IPS DF 19.7 (cell line): ENCODE data around the gene PTGER2.

Experiments
- DNase-seq: peaks from one replicate; pipeline ENCODE4 v3.0.0-alpha.2; 2013; ENCODE audit warnings: low read depth, low spot score

PTGER2 gene

GRCh38 chr14:52313903-52314594, at the start of gene PTGER2:
Gene PTGER2, plus strand, starts transcription at chr14:52314312. Its CDS starts 237 bp downstream, at chr14:52314549.
- DNase-seq = no peak

- DNase-seq = no peak
Measured at GRCh38 chr14:52265253-52265652, 48.9 kb upstream of the PTGER2 start.

DNA sequence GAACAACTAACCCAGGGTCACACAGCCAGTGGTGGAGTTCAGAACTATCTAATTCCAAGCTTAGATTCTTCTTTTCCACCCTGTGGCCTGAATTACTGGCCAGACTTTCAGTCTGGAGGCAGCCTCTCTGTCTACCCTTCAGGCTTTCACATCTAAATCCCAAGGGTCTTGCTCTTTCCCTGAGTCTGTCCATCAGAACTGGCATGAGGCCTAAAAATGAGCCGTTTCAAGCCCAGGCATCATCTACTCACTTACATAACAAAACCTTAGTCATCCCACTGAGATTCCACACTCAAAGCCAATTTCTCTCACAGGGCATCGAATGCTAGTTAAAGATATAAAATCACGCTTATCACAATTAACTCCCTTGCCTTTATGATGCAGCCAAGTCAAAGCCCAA, 47.9 kb upstream of the PTGER2 start:
- no peak for DNase-seq

GRCh38 chr14:52266782-52267181, 47.3 kb upstream of the PTGER2 start:
- no peak for DNase-seq

DNA sequence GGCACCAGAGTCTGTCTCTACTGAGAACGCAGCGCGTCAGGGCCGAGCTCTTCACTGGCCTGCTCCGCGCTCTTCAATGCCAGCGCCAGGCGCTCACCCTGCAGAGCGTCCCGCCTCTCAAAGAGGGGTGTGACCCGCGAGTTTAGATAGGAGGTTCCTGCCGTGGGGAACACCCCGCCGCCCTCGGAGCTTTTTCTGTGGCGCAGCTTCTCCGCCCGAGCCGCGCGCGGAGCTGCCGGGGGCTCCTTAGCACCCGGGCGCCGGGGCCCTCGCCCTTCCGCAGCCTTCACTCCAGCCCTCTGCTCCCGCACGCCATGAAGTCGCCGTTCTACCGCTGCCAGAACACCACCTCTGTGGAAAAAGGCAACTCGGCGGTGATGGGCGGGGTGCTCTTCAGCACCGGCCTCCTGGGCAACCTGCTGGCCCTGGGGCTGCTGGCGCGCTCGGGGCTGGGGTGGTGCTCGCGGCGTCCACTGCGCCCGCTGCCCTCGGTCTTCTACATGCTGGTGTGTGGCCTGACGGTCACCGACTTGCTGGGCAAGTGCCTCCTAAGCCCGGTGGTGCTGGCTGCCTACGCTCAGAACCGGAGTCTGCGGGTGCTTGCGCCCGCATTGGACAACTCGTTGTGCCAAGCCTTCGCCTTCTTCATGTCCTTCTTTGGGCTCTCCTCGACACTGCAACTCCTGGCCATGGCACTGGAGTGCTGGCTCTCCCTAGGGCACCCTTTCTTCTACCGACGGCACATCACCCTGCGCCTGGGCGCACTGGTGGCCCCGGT, 46.4 kb upstream of the PTGER2 start, which contains the start of gene PTGDR:
TSS of gene PTGDR (plus strand) at position 198 of the 778 bp plus-strand sequence. CDS start at position 315, 117 bp downstream.
- no peak for DNase-seq

DNA sequence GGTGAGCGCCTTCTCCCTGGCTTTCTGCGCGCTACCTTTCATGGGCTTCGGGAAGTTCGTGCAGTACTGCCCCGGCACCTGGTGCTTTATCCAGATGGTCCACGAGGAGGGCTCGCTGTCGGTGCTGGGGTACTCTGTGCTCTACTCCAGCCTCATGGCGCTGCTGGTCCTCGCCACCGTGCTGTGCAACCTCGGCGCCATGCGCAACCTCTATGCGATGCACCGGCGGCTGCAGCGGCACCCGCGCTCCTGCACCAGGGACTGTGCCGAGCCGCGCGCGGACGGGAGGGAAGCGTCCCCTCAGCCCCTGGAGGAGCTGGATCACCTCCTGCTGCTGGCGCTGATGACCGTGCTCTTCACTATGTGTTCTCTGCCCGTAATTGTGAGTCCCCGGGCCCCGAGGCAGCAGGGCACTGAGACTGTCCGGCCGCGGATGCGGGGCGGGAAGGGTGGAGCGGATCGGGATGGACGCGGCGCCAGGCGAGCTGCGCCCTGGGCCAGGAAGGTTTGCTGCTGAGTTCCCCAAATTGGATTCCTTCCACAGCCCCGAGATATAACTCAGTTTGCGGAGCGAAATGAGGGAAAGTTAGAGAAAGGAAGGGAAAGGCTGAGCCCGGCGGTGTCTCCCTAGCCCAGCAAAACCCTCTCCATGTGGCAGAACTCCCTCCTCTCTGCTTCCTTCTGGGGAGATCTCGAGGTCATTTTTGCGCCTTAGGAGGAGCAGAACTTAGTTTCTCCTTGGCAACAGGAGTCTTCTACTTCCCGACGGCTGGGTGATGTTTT, 45.6 kb upstream of the PTGER2 start:
- no peak for DNase-seq

GRCh38 chr14:52269100-52269499, 45.0 kb upstream of the PTGER2 start:
- no peak for DNase-seq

- DNase-seq = no peak
Measured at GRCh38 chr14:52269982-52270381, 44.1 kb upstream of the PTGER2 start.

- DNase-seq = no peak
Measured at GRCh38 chr14:52271538-52271937, 42.6 kb upstream of the PTGER2 start.

DNA sequence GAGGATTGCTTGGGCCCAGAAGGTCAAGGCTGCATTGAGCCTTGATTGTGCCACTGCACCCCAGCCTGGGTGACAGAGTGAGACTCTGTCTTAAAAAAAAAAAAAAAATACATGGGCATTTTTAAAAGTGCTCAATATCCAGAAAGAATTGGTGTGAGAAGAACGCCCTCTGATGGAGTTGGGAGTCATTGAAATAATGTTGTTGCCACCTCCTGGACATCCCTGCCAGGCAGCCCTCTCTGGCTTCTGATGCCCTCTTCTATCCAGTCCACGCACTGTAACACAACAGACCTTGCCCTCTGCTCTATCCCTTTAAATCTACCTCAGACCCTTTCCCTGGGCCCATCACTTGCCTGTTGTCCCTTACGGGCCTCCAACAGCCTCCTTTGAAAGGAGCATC, 41.7 kb upstream of the PTGER2 start:
- DNase-seq = no peak

GRCh38 chr14:52275372-52275771, 38.7 kb upstream of the PTGER2 start:
- DNase-seq = no peak

- no peak for DNase-seq
Measured at GRCh38 chr14:52277552-52277951, 36.6 kb upstream of the PTGER2 start.

GRCh38 chr14:52279408-52279807, 34.7 kb upstream of the PTGER2 start:
- no peak for DNase-seq

GRCh38 chr14:52283099-52283498, 31.0 kb upstream of the PTGER2 start:
- DNase-seq = no peak

DNA sequence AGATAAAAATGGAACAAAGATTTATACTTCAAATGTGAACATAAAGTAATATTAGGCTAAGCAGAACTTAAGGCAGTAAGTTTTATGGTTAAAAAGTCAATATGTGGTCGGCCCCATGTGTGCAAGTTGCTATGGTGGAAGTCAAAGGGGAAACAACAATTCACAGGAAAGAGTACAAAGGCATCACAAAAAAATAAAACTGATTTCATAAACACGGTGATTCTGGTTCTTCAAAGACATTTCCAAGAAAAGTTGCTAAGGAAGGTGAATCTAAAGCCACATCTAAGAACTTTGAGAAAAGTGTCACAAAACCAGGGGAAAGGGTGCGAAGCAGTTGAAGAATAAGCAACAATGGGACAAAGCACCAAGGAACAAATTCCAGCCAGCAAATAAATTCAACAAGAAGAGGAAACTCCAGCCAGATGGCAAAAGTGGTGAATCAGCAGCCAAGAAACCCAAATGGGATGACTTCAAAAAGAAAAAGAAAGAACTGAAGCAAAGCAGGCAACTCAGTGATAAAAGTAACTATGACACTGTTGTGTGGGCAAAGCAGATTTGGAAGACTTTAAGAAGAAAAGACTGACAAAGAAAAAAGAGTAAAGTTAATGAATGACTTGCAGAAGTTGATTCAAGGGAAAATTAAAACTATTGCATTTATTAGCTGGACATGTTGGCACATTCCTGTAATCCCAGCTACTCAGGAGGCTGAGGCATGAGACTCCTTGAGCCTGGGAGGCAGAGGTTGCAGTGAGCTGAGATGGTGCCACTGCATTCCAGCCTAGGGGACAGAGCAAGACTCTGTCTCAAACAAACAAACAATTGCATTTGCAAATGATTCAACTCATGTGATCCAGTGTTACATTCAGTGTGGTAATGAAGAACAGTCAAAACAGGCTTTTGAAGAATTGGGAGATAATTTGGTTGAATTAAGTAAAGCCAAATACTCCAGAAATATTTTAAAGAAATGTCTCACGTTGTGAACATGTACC, 27.2 kb upstream of the PTGER2 start:
- DNase-seq = no peak

DNA sequence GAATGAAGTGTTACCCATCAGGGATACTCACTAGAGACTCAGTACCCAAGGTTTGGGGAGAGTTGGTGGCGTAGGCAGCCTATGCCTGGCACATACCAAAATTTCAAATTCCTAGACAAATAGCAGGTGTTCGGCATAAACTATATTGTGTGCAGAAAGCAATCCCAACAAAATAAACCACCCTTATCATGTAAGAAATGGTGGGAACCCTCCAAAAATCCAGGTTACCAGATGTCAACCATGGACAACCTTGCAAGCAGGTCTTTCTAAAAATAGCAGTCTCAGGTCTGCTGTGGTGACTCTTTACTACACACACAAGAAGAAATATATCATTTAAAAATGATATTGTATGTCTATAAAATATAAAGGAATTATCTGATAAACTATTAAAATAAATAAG, 17.7 kb upstream of the PTGER2 start:
- no peak for DNase-seq

DNA sequence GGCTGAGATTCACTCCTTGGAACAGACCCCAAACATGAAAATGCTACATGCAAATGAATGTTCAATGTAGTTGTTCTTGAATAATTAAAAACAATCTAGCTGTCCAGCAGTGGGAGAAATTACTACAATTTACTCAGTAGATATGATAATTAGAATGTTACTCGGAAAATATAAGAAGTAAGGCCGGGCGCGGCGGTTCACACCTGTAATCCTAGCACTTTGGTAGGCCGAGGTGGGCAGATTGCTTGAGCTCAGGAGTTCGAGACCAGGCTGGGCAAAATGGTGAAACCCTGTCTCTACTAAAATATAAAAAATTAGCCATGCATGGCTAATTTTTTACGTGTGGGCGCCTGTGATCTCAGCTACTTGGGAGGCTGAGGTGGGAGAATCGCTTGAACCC, 15.3 kb upstream of the PTGER2 start:
- DNase-seq = no peak

DNA sequence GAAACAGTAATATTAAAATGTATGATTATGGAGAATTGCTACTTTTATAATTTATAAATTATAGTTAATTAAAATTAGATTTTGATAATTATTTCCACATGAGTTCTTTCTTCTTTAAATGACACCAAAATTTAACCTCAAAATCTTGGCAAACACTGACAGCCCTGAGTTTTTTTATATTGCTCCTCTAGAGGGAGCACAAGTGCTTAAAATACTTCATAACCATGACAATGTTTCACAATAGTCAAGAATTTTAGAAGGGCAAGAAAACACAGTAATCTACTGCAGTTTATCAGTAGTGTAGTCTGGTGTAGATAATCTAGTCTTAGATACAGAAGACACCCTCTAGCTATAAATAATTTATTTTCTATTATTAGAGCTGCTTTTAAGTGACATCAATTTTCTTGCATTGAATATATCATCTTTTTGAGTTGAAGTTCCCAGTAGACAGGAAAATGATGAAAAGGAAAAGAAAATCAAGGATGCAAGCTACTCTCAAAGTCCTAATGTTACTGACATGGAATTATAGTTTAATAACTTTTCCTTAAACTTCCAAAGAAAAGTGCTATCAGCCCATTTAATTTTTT, 14.3 kb upstream of the PTGER2 start:
- no peak for DNase-seq

GRCh38 chr14:52303236-52303635, 10.9 kb upstream of the PTGER2 start:
- DNase-seq = no peak

DNA sequence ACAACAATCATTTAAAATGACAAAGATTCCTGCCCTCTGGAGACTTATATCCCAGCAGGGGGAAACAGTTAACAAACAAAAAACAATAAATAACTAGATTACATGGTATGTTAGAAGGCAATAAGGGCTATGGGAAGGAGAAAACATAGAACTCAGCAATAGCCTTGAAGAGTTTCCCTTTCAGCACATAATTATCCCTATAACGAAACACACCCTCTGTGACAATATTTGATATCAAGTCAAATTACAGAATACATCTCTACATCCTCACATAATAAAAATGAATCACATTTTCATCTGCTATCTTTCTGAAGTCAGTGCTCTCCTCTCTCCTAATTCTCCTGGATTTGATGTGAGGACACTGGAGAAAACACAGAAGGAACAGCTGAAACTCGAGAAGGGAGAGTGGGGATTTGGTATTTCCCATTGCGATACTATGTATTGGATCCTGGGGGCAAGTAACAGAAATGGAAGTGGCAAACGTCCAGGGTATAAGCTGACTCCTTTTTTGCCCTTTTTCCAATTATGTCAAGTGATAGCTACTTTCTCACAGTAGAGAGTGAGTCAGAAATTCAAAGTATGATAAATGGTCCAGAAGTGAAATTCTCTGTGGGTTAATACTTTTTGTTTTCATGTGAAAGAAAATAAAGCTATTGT, 9.7 kb upstream of the PTGER2 start:
- no peak for DNase-seq
